Suprapubic skin (tissue), 4 donors: ENCODE results near the gene ARHGAP20. TPM values are rescaled to one million over a fixed set of nuclear protein-coding genes. Genes with fewer than 3 reads are reported as not detected.

ENCODE experiments used
- DNase-seq, 2 donors: peaks; one replicate each; pipeline ENCODE4 v3.0.0-alpha.2; 2019; ENCODE audit warnings: low spot score in 2 of 2
- H3K27ac ChIP-seq: fragments of 200-600 bp; sonication (generic); one replicate; pipeline ENCODE4 v1.5.1; 2019
- H3K27me3 ChIP-seq: fragments of 200-600 bp; sonication (generic); one replicate; pipeline ENCODE4 v1.5.1; 2019
- H3K36me3 ChIP-seq: fragments of 200-600 bp; sonication (generic); one replicate; pipeline ENCODE4 v1.5.1; 2019
- H3K4me1 ChIP-seq: fragments of 200-600 bp; sonication (generic); one replicate; pipeline ENCODE4 v1.5.1; 2019
- H3K4me3 ChIP-seq: fragments of 200-600 bp; sonication (generic); one replicate; pipeline ENCODE4 v1.5.1; 2019; ENCODE audit warnings: mild to moderate bottlenecking
- H3K9me3 ChIP-seq: fragments of 200-600 bp; sonication (generic); one replicate; pipeline ENCODE4 v1.5.1; 2019
- EP300 ChIP-seq: sonication (generic); formaldehyde crosslinking; IDR thresholded peaks from one replicate; pipeline ENCODE4 v1.6.1; 2017; ENCODE audit warnings: antibody characterized with exemption
- POLR2A ChIP-seq, 2 donors: fragments of 450-650 bp; IDR thresholded peaks; one replicate each; pipeline ENCODE4 v1.6.1; 2017; ENCODE audit warnings: antibody characterized with exemption in 2 of 2, mild to moderate bottlenecking in 2 of 2, moderate library complexity in 2 of 2
- POLR2AphosphoS5 ChIP-seq, 3 donors: sonication (generic); formaldehyde crosslinking; IDR thresholded peaks; one replicate each; pipeline ENCODE4 v1.6.1; 2017; ENCODE audit warnings: antibody characterized with exemption in 3 of 3
- WGBS: methylation state at CpG from one replicate; pipeline ENCODE4 v1.1.5; 2018; 5-methylcytosine and 5-hydroxymethylcytosine counted together
- total RNA-seq, 4 donors: library from RNA; depleted of rRNA; stranded (reverse); fragments of >200 nt; gene quantifications; one replicate each; pipeline ENCODE4 v1.1.0, GENCODE V29; 2016
- TF ChIP-seq, protein P1 (sequence below), 2 donors: fragments of 200-600 bp in 1 of 2; fragments of 450-650 bp in 1 of 2; sonication (generic) in 1 of 2; IDR thresholded peaks; one replicate each; pipeline ENCODE4 v1.5.1; 2016 to 2019; ENCODE audit warnings: antibody characterized with exemption in 2 of 2, mild to moderate bottlenecking in 1 of 2, moderate library complexity in 1 of 2

ARHGAP20 gene
- total RNA-seq, 4 donors from 2014 or later = 1.2 to 2.1 (median 1.7) TPM

DNA sequence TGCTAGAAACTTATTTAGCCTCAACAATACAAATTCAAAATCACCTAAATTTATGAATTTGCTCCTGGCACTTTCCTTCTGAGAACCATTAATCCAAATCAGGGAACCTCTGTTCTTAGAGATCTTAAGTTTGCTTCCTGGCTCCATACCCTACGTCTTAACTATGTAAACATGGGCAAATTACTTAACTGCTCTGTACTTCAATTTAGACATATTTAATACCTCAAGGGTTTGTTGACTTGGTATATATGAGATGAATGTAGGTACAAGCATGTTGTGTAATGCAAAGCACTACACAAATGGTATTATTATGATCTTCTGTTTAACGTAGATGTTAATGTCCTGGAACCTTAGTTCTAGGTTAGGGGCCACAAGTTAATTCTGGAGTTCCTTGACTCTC, 22.6 kb upstream of the ARHGAP20 start:
- 83% methylated on average over 2 of the region's 2 CpGs for WGBS

DNA sequence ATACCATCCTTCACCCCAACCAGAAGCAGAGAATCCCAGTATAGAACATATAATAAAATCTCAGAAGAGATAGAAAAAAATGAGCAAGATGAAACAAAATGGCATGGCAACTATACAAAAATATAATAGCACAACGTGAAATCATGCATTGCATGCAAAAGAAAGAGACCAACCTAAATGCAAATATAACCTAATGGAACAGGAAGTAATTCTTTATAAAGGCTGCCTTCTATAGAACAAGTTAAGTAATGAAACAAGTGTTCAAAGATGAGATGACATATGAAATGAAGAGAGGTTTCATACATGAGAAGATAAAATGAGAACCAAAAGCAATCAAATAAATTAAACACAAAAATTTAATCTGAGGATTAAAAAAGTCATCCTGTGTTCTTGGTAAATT, 18.5 kb upstream of the ARHGAP20 start:
- Histone ChIP-seq H3K27me3 (no peaks in the 10 kb centered on the region), H3K4me3 (no peak overlapping the region), H3K36me3 (no peaks in the 10 kb centered on the region), H3K4me1 (no peaks in the 10 kb centered on the region), H3K9me3 (no peaks in the 10 kb centered on the region), H3K27ac (no peak overlapping the region)
- WGBS = 79% methylated on average over 1 of the region's 1 CpG
- TF ChIP-seq, protein P1, sequence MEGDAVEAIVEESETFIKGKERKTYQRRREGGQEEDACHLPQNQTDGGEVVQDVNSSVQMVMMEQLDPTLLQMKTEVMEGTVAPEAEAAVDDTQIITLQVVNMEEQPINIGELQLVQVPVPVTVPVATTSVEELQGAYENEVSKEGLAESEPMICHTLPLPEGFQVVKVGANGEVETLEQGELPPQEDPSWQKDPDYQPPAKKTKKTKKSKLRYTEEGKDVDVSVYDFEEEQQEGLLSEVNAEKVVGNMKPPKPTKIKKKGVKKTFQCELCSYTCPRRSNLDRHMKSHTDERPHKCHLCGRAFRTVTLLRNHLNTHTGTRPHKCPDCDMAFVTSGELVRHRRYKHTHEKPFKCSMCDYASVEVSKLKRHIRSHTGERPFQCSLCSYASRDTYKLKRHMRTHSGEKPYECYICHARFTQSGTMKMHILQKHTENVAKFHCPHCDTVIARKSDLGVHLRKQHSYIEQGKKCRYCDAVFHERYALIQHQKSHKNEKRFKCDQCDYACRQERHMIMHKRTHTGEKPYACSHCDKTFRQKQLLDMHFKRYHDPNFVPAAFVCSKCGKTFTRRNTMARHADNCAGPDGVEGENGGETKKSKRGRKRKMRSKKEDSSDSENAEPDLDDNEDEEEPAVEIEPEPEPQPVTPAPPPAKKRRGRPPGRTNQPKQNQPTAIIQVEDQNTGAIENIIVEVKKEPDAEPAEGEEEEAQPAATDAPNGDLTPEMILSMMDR (IDR thresholded peaks at IDR 0.05) = no peak
- no peak for TF ChIP-seq POLR2AphosphoS5 (IDR thresholded peaks at IDR 0.05)
- TF ChIP-seq POLR2A (IDR thresholded peaks at IDR 0.05) = no peak
- no peak for TF ChIP-seq EP300
- no peak for DNase-seq

More for the DNA sequence above, 22.6 kb upstream of the ARHGAP20 start:
- Histone ChIP-seq H3K4me3 (no peak overlapping the region), H3K9me3 (no peaks in the 10 kb centered on the region), H3K36me3 (no peaks in the 10 kb centered on the region), H3K4me1 (no peaks in the 10 kb centered on the region), H3K27me3 (no peaks in the 10 kb centered on the region), H3K27ac (no peak overlapping the region)
- no peak for DNase-seq
- TF ChIP-seq POLR2AphosphoS5 (IDR thresholded peaks at IDR 0.05) (no peak), POLR2A (IDR thresholded peaks at IDR 0.05) (no peak), EP300 (no peak)
- TF ChIP-seq, protein P1 (IDR thresholded peaks at IDR 0.05) = no peak

DNA sequence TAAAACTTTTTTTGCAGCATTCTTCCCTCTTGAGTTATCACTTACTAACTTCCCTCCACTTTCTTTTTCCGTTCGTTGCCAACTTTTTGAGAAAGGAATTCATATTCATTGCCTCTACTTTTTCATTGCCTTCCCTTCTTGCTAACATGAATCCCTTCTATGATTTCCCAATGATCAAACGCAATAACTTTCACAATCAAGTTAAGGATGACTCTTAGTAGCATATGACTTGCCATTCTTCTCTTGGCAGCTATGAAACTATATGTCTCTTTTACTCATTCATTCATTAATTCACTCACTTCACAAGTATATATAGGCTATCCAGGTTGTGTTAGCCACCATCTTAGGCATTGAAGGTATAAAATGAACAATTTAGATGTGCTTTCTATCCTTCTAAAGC, 16.6 kb upstream of the ARHGAP20 start:
- no peaks in the 10 kb centered on the region for H3K36me3 ChIP-seq
- whole genome bisulfite sequencing = 92% methylated on average over 3 of the region's 3 CpGs
- no peak overlapping the region for H3K27ac ChIP-seq
- no peaks in the 10 kb centered on the region for H3K27me3 ChIP-seq
- TF ChIP-seq POLR2A (IDR thresholded peaks at IDR 0.05) (no peak), POLR2AphosphoS5 (IDR thresholded peaks at IDR 0.05) (no peak), EP300 (no peak)
- TF ChIP-seq, protein P1 (IDR thresholded peaks at IDR 0.05) = no peak
- H3K4me3 ChIP-seq = no peak overlapping the region
- no peaks in the 10 kb centered on the region for H3K9me3 ChIP-seq
- DNase-seq = no peak
- no peaks in the 10 kb centered on the region for H3K4me1 ChIP-seq

DNA sequence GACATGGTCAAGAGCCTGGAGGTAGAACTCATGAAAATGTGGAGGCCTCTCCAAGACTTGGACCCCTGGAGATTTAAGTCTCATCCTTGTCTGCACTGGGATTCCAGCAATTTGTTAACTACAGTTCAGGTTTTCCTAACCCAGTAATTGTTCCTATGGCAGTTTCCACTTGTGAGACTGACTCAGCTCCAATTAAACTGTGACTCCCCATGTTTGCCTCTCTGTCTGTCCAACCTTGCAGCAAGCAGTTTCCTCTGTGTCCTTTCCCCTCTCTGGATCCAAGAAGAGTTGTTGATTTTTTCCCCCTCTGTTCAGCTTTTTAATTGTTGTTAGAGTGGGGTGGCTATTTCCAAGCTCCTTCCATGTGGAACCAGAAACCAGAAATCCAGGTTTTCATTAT, 16.2 kb upstream of the ARHGAP20 start:
- no peak for TF ChIP-seq EP300
- TF ChIP-seq, protein P1 (IDR thresholded peaks at IDR 0.05) = no peak
- no peak for TF ChIP-seq POLR2AphosphoS5 (IDR thresholded peaks at IDR 0.05)
- TF ChIP-seq POLR2A (IDR thresholded peaks at IDR 0.05) = no peak
- Histone ChIP-seq H3K9me3 (no peaks in the 10 kb centered on the region), H3K4me1 (no peaks in the 10 kb centered on the region), H3K36me3 (no peaks in the 10 kb centered on the region), H3K27ac (no peak overlapping the region), H3K27me3 (no peaks in the 10 kb centered on the region), H3K4me3 (no peak overlapping the region)
- DNase-seq = no peak

DNA sequence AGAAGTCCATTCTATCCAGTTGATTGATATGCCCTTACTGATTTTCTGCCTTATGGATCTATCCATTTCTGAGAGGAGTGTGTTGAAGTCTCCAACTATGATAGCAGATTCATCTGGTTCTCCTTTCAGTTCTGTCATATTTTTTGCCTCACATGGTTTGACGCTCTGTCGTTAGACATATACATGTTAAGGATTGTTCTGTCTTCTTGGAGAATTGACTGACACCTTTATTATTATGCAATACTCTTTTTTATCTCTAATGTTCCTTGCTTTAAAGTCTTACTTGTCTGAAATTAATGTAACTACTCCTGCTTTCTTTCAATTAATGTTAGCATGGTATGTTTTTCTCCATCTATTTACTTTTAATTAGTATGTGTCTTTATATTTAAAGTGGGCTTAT, 12.1 kb upstream of the ARHGAP20 start:
- TF ChIP-seq EP300 = no peak
- no peak for TF ChIP-seq POLR2AphosphoS5 (IDR thresholded peaks at IDR 0.05)
- TF ChIP-seq, protein P1 (IDR thresholded peaks at IDR 0.05) = no peak
- TF ChIP-seq POLR2A (IDR thresholded peaks at IDR 0.05) = no peak
- H3K4me1 ChIP-seq = no peaks in the 10 kb centered on the region
- no peaks in the 10 kb centered on the region for H3K27me3 ChIP-seq
- no peak overlapping the region for H3K4me3 ChIP-seq
- DNase-seq = no peak
- H3K36me3 ChIP-seq = no peaks in the 10 kb centered on the region
- 82% methylated on average over 2 of the region's 2 CpGs for WGBS
- H3K27ac ChIP-seq = no peak overlapping the region
- no peaks in the 10 kb centered on the region for H3K9me3 ChIP-seq
